Hindlimb muscle (tissue), 1 donor: ENCODE results near the gene GGA3. TPM values are rescaled to one million over a fixed set of nuclear protein-coding genes. Genes with fewer than 3 reads are reported as not detected.
"Not testable (repeated sequence)": the region's sequence is repeated elsewhere in the genome, so short reads cannot be mapped to it uniquely, and the experiment has no call there.

Experiments
- DNase-seq: peaks from one replicate; pipeline ENCODE4 v3.0.0-alpha.2; 2013
- polyA plus RNA-seq: library from polyadenylated mRNA; unstranded; fragments of 120-200 nt; gene quantifications from one replicate; pipeline ENCODE4 v1.2.1, GENCODE V29; 2013; ENCODE audit not compliant: insufficient read length

GGA3 gene
- polyA plus RNA-seq, 1 donor: 31.5 TPM

DNA sequence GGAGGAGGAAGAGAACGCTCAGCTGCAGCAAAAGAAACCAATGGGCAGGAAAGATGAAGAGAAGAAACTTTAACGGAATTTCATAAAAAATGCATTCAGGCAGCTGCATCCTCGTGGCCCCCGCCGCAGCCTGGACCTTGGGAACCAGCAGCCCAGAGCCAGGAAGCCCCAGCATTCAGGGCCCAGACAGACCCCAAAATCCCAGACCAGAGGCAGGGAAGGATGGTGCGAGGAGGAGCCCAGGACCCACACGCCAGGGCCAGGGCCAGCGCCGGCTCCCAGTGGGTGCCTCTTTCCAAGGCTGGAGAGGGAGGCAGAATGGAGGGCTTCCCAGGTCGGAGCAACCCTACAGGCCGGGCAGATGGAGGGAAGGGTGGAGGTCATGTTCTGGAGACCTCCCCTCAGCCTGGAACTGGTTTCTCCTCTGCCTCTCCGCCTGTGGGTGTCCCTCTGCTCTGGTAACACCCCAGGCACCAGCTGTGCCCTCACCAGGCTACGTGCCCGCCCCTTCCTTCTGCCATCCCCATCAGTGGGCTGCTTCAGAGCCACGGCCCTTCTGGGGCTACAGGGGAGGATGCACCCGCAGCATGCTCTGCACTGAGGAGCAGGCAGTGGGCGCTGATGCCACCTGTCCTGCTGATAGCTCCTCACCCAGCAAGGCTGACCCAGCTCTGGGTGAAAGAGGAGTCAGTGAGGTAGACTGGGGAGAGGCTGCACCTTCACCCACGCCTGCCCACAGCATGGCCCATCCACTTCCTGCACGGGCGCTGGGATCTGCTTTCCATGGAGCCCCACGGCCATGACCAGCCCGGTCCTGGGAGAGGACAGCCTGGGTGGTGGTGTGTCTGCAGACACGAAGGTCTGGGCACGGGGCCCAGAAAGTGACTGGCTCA is 10.8 kb upstream of the GGA3 start:
- no peak for DNase-seq

- peak; percentile 88 for DNase-seq
These were observed 10.0 kb upstream of the GGA3 start for GRCh38 chr17:75271233-75271954.

DNA sequence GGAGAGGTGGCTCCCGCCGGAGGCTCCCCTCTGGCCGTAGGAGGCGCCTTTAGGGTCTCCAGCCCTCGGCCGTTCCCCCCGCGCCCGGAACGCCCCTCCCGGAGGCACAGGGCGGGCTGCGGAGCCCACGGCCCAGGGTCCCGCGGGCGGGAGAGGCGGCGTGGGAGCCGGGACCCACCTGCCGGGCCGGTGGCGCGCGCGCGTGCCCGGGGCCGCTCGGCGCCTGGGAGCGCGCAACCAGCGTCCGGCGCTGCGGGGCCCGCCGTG is 9.5 kb upstream of the GGA3 start, which contains the start of gene MIF4GD:
Gene MIF4GD, minus strand, starts transcription at position 266 of the 267 bp plus-strand sequence. CDS start 1,036 bp downstream, outside the sequence.
- no peak for DNase-seq

GRCh38 chr17:75270218-75270965 is 9.0 kb upstream of the GGA3 start:
- no peak for DNase-seq

- no peak for DNase-seq
These were observed 8.4 kb upstream of the GGA3 start for GRCh38 chr17:75269844-75270217.

DNA sequence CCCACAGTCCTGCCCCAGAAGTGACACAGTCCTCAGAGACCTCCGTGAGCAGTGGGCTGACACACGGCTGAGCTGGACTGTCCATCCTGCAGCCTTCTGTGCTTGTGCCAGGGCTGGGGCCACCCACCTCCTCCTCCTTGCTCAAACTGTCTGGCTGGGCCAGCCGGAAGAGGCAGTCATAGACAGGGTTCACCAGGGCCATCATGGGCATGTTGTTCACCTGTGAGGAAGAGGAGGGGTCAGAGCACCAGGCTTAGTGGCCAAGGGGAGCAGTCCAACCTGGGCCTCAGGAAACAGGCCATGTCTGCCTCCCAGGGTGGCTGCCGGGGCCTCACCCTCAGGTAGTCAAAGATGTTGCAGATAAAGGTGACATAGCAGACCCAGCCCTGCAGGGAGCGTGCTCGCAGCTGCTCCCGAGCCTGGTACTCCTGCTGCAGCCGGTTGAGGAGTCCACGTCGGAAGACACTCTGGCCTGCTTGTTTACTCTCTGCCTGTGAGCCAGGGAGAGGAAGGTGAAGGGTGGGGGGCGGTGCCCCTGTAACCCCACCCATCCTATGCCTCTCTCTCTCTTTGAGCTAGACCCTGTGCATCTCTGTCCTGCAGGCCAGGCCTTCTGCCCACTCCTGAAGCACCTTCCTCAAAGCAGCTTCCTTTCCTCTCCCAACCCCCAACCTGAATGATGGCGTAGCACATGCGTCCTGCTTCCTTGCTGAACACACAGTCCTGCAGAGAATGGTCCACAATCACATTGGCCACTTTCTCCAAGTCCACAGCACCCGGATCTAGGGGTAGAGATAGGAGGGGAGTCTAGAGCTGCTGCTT is 6.2 kb upstream of the GGA3 start:
- no peak for DNase-seq

- no peak for DNase-seq
These were observed 5.7 kb upstream of the GGA3 start for GRCh38 chr17:75267153-75267410.

GRCh38 chr17:75266316-75267152 is 5.1 kb upstream of the GGA3 start:
- no peak for DNase-seq

- DNase-seq: no peak
These were observed 4.4 kb upstream of the GGA3 start for GRCh38 chr17:75265614-75266315.

- no peak for DNase-seq
These were observed 1.6 kb upstream of the GGA3 start for GRCh38 chr17:75263055-75263454.

DNA sequence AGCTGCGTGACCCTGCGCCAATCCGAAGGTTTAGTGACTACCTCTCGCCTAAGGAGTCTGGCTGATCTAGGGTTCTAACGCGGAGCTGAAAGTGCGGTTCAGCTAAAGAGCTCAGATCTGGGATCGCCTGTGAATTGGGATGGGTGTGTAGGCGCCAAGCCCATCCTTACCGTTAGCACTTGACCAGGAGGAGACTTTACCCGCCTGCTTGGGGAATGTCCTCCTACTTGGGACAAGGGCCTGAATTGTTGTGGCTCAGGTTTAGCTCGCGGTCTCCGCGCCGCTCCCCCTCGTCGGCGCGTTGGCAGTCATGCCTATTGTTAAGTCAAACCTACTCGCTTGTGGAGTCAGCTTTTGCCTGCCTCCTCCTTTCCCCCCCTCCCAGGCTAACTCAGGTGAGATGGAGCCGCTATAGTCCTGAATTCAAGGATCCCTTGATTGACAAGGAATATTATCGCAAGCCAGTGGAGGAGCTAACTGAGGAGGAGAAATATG is 753 bp upstream of the GGA3 start:
- no peak for DNase-seq

- DNase-seq: no peak
These were observed 618 bp downstream of the GGA3 start for GRCh38 chr17:75260641-75261335.

GRCh38 chr17:75257228-75257627 is 4.2 kb downstream of the GGA3 start:
- DNase-seq: not testable (repeated sequence)

- DNase-seq: not testable (repeated sequence)
These were observed 5.3 kb downstream of the GGA3 start for GRCh38 chr17:75255954-75256698.

GRCh38 chr17:75252039-75252816 is 9.2 kb downstream of the GGA3 start:
- DNase-seq: no peak

- DNase-seq: no peak
These were observed 11.4 kb downstream of the GGA3 start for GRCh38 chr17:75250009-75250471.

DNA sequence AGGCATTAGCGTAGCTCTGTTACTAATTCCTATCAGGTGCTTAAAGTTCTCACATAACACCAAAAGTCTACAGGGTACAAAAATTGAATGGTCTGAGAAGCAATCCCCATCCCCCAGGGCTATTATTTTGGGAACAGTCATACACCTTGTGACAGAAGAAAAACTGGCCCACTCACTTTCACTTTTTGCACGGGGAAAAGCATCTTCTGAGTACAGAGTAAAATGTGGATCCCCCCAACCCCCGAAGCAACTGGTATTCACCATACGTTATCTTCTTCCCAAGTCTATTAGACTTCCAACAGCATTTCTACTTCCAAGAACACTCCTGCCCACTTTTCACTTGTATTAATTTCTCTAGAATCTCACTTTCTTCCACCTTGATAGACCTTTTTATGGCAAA is 11.8 kb downstream of the GGA3 start:
- no peak for DNase-seq

GRCh38 chr17:75246404-75246803 is 15.0 kb downstream of the GGA3 start:
- DNase-seq: no peak

GRCh38 chr17:75245011-75245410 is 16.4 kb downstream of the GGA3 start:
- DNase-seq: no peak
